ENCODE data around the gene EPC2.

EPC2 gene

GRCh38 chr2:148643998-148644882, at the start of gene EPC2:
Gene EPC2 (plus strand): TSS chr2:148644751. CDS start chr2:148645018, 267 bp downstream.
- DNase-seq, result peak; percentile 80 to 86

DNA sequence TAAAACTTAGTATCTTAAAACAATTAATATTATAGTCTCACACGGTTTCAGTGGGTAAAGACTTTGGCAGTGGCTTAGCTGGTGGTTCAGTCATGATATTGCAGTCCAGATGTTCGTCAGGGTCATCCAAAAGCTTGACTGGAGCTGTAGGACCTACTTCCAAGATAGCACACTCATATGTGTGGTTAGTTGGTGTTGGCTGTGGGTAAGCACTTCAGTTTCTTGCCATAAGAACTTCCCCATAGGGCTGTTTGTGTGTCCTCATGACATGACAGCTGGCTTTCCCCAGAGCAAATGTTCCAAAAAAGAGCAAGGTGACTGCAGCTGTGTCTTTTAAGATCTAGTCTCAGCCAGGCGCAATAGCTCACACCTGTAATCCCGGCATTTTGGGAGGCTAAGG, 48.5 kb upstream of the EPC2 start:
- no peak for DNase-seq

DNA sequence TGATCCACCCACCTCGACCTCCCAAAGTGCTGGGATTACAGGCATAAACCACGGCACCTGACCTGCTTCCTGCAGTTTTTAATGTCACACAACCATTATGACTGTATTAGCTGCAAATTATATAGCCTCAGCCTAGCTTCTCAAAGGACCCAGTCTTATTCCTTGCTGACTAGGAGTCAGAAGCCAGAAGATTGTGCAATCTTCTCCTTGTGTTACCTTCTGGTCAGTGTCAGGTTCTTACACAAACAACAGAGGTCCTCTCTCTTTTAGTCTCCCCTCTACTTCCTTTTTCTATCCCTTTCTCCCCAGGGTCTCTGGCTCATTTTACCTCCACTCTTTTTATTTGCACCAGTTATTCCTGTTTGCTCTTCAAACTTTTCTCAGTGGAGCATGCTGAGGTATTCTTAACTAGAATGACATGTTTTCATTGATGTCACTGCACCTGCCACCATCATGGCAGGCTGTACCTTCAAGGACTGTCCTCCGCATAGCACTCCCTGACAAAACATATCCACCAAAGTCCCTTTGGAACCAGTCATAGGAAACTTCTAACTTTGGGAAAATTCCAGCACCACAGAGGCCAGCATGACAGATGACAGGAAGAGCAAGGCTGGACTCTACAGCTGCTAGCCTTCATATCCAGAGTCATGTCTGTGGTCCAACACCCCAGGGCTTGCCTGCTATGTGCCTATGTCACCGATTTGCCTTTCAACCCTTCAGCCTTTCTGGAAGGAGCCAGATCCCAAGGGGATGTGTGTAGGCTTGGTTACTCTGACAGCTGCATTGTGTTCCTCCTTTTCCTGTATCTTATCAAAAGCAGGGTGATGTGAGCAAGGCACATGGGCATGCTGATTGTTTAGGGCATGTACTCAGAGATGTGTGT, 45.2 kb upstream of the EPC2 start:
- DNase-seq, result no peak

GRCh38 chr2:148602885-148603561, 41.5 kb upstream of the EPC2 start:
- DNase-seq, result no peak

GRCh38 chr2:148603562-148603920, 41.0 kb upstream of the EPC2 start:
- DNase-seq, result no peak

DNA sequence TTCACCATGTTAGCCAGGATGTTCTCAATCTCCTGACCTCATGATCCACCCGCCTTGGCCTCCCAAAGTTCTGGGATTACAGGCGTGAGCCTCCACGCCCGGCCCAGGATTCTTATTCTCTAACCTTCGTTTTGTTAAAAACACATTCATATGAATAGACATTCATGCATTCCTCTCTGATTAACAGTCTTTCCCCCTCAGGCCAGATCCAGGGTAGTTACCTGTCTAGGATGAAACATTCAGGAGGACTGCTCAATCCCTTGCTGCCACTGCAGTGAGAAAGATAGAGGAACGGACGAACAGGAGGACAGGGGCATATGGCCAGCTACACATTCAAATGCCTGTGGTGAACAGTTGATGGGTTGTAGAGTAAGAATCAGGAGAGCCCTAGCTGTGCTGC, 39.6 kb upstream of the EPC2 start:
- no peak for DNase-seq

DNA sequence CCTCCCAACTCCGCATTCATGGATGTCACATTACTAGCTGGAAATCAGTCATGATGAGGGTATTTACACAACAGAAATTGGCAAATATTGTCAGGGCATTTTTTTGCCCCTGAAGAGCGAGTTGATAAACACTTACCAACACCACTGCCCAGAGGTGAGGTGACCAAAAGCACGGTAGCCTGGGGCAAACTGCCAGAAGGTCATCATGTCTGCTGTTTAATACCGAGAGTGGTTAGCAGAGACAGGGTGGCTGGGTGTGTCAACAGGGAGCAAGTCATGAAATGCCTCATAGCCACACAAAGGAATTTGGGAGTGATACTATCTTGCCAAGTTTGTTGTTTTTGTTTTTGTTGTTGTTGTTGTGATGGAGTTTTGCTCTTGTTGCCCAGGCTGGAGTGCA, 37.0 kb upstream of the EPC2 start:
- DNase-seq, result no peak

DNA sequence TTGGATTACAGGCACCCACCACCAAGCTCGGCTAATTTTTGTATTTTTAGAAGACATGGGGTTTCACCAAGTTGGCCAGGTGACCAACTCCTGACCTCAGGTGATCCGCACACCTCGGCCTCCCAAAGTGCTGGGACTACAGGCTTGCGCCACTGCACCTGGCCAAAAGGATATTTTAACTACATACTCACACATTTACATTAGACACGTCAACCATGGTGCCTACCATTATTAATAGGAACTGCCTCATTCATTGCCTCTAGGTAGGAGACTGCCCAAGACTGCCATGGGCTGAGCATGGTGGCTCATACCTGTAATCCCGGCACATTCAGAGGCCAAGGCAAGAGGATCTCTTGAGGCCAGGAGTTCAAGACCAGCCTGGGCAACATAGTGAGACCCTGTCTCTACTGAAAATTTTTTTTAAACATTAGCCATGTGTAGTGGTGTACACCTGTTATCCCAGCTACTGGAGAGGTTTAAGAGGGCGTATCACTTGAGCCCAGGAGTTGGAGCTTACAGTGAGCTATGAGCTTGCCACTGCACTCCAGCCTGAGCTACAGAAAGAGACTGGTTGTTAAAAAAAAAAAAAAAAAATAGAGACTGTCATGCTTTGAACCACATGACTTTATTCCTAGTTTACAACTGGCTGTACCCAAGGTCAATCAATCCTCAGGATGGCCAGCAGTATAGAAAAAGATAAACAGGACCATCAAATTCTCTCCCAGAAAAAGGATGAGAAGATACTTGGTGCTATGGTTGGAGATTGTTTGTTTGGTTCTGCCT, 31.1 kb upstream of the EPC2 start:
- DNase-seq, result no peak

DNA sequence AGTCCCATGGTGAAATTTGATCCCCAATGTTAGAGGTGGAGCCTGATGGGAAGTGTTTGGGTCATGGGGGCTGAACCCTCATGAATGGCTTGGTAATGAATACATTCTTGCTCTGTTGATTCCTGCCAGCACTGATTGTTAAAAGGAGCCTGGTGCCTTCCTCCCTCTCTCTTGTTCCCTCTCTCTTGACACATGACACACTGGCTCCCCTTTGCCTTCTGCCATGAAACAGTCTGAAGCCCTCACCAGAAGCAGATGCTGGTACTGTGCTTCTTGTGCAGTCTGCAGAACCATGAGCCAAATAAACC, 30.6 kb upstream of the EPC2 start:
- peak in 1 of 2 experiments; percentile 21 for DNase-seq

DNA sequence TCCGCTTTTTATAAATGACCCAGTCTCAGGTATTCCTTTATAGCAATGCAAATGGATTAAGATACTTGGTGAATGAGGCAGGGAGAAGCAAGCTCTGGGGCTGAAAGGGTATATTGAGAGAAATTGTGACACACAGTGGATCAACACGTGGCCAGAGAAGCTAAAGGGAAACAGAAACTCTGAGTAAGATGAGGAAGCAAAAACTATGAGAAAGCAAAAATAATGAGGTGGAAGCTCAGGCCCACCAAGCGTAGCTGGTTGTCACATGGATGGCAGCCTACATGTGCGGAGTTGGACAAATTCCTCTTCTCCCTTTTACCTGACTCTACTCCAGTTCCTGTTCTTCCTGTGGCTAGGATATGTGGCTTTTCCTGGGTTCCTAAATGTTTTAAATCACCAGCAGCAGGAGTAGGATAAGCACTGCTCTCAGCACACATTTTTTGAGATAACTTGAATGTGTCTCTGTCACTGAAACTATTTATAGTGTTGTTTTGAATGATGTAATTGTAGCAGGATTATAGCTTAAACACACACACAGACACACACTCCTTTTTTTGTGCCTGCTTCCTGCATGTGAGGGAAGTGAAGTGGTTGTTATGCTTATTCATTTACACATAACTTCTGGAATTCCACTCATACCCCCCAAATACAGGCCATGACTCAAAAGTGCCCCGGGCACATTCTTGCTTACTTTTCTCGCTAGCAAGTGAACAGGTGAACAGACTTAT, 30.1 kb upstream of the EPC2 start:
- DNase-seq, result no peak

GRCh38 chr2:148615381-148615841, 29.1 kb upstream of the EPC2 start:
- no peak for DNase-seq

GRCh38 chr2:148616662-148617061, 27.9 kb upstream of the EPC2 start:
- DNase-seq, result no peak

DNA sequence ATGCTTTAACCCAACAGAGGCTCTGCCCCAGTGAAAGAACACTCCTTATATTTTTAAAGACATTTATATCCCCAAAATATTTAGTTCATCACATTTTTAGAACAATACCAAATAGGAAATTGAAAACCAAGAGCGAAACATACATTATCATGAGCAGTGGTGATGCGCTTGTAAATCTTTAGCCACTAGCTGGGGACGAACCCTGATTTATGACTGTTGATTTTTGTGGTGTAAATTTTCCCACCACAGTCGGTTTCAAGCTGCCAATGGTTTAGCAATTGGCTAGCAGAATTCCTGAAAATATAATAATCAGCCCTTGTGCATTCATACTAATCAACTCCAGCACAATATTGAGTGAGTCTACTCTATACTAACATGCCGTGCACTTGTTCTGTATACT, 27.3 kb upstream of the EPC2 start:
- DNase-seq, result no peak

GRCh38 chr2:148619560-148620195, 24.9 kb upstream of the EPC2 start:
- DNase-seq, result no peak

DNA sequence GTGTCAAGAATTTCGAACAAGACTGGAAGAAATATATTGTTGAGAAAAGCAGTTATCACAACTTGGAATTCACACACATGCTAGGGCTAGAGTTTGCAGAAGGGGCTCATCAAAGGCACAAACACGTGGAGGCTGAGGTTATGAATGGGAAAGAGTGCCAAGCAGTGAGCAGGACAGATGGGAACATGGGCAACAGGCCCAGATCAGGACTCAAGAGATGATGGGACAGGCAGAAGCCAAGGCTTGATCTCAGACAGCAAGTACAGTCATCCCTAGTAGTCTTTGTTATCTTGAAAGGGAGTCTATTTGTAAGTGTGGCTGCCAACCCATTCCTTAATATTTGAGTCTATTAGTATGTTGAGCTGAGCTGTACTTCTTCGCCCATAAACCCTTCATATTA, 22.2 kb upstream of the EPC2 start:
- no peak for DNase-seq

- DNase-seq, result no peak
Measured at GRCh38 chr2:148623086-148623485, 21.5 kb upstream of the EPC2 start.

- DNase-seq, result peak; percentile 11 to 56
Measured at GRCh38 chr2:148627224-148627623, 17.3 kb upstream of the EPC2 start.

DNA sequence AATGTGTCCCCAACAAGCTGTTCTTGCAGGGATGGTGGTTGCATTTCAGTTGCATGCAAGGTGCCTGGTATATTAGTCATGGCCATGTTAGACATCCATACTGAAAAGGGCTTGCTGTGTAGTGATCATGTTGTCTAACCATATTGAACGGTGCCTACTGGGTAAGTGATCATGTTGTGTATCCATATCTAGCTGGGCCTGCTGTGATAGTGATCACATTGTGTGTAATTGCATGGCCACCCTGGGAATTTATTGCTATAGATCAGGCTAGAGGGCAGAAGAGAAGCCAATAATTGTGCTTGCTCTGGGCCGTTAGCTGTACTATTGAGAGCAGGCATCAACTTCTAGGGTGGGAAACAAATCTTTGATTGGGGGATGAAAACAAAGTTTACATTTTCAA, 9.8 kb upstream of the EPC2 start:
- no peak for DNase-seq

DNA sequence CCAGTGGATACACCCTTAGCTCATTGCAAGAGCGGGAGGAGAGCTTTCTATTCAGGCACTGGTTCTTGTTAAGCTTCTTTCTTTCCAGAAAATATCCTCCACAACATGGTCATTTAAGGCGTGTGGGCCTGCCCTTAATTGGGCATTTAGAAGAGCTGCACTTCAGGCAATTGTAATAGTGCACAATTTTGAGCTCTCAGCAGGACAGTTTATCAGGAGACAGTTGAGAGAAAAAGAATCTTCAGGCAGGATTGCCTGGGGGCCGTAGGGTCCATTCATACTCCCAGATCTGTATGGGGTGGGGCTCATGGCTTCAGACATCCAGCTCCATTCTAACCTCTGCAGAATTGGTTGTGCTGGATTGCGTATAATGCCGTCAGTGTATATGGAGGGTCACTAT, 6.0 kb upstream of the EPC2 start:
- no peak for DNase-seq

DNA sequence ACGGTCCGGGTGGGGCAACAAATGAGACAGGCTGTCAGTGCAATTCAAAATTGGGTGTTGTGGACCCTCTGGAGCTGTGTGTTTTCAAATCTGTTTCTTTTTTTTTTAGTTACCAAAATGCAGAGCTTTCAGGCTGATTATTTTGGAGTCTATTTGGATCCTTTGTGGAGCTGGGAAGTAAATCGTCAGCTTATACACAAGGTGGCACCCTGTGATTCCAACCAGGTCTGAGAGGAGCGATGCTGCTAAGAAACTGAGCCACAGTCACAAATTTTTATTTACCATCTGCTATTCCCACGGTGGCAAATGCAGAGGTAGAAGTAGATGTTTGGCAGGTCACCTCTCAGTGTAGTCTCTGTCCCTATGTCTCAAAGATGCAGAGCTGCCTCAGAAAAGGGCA, 3.8 kb upstream of the EPC2 start:
- no peak for DNase-seq

DNA sequence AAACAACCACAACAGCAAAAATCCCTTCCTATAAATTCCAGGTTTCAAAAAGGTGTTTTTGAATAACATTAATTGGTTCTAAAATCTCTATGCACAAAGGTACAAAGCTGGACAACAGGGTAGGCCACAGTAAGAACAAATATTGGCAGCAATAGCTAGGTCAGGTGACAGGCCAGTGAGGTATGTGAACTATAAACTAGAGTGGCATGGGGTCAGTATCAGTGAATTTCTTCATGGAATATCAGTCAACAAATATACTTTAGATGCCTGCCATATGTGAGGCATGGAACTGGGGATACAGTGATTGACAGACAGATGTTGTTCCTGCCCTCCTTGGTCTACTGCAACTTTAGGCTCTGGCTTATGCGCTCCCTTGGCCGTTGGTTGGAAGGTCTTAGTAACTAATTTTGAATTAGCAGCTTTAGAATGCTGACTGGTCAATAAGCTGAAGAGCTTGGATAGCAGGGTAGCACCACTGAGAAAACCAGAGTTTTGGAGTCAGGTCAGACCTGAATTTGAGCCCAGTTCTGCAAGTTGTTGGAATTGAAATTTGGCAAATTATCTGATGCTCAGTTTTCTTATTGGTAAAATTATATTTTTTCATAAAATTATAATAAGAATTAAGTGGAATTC, 2.3 kb upstream of the EPC2 start:
- no peak for DNase-seq

Data from NCI-H2081 (cell line).